Measurements from ENCODE around the gene ALG3. TPM values are rescaled to one million over a fixed set of nuclear protein-coding genes. Genes with fewer than 3 reads are reported as not detected.

Gene ALG3
- total and polyA plus RNA-seq, 9 of the 15 experiments (the other 6 are each of a cell fraction or from before 2014, with no cell fraction given) = 37.5 to 107 (median 80.1) TPM

- Histone ChIP-seq H3K9me1 (ENCODE audit: control insufficient read depth, insufficient read depth, low read length) (no peaks in the 10 kb centered on the region), H3K4me2 (ENCODE audit: insufficient read depth, low read length) (no peak overlapping the region), H3K4me1 (replicated peaks in 1 of 2; ENCODE audit: control insufficient read depth in 2 of 2, insufficient read depth in 2 of 2, low read length in 2 of 2) (peaks cover 0 to 19% of the 10 kb centered on the region in 2 experiments; a peak in 3 of 5 replicates), H3K27me3 (ENCODE audit: control insufficient read depth in 2 of 2, insufficient read depth in 2 of 2, low read length in 2 of 2) (peaks cover 0 to 12% of the 10 kb centered on the region in 2 experiments; a peak in 1 of 5 replicates), H3K27ac (ENCODE audit: extremely low read depth, low read depth, low read length) (no peak overlapping the region), H2AFZ (ENCODE audit: low read depth, low read length) (no peak overlapping the region), H4K20me1 (replicated peaks; ENCODE audit: control insufficient read depth, insufficient read depth, low read length) (peaks cover 27% of the 10 kb centered on the region), H3K9ac (ENCODE audit: insufficient read depth in 1 of 2, low read depth in 2 of 2, low read length in 2 of 2) (peak overlapping the region in 1 of 2 experiments; percentile 61; a peak in 1 of 4 replicates), H3K4me3 (no peak overlapping the region), H3K36me3 (ENCODE audit: control insufficient read depth, insufficient read depth, low read length) (peaks cover 44% of the 10 kb centered on the region), H3K79me2 (ENCODE audit: control insufficient read depth, insufficient read depth, low read length) (no peaks in the 10 kb centered on the region), H3K9me3 (replicated peaks; ENCODE audit: control insufficient read depth, insufficient read depth, low read depth, low read length) (no peaks in the 10 kb centered on the region)
- in situ Hi-C loops (cut with MboI) (loop anchor here (10.0 kb wide), 1 partner anchor 227 kb away; the partner anchor contains the start of gene ABCC5), intact Hi-C loops (cut with micrococcal nuclease) (loop anchor here (5.0 to 10.0 kb wide), 2 partner anchors 94 to 197 kb away; no protein-coding TSS in a partner anchor)
- POLR2A ChIA-PET = interaction anchor here (0.6 to 0.9 kb wide), 4 partner anchors 74 to 1308 kb away, joined by 3 to 4 read pairs (median 3); no protein-coding TSS in a partner anchor
- ATAC-seq (peak; percentile 97), FAIRE-seq (peak; percentile 86), DNase-seq (ENCODE audit: extremely low read depth in 1 of 4, low spot score in 3 of 4) (peak; percentile 65 to 82 (median 74))
- CTCF ChIA-PET (ENCODE audit: low intra/inter-chr PET ratio) = interaction anchor here (2.2 kb wide), 1 partner anchor 346 kb away, joined by 17 read pairs; no protein-coding TSS in a partner anchor
- 21% methylated on average over 23 of the region's 46 CpGs for WGBS (ENCODE audit: insufficient coverage, low coverage, missing lambda C conversion rate)
- BruUV-seq (replicated peaks) = no TSS peak
- no peak for TF ChIP-seq ZNF551 (CRISPR knock-in tag; IDR thresholded peaks at IDR 0.05)
- no peak for TF ChIP-seq TCF7 (IDR thresholded peaks at IDR 0.05; ENCODE audit: borderline replicate concordance)
- no peak for TF ChIP-seq ELF4 (CRISPR knock-in tag; IDR thresholded peaks at IDR 0.05)
- no peak for TF ChIP-seq GABPA (tag; conservative IDR thresholded peaks at IDR 0.05; ENCODE audit: low read depth)
- no peak for TF ChIP-seq CBFB (CRISPR knock-in tag; IDR thresholded peaks at IDR 0.05)
- no peak for TF ChIP-seq MYBL2 (IDR thresholded peaks at IDR 0.05; ENCODE audit: low read depth)
- no peak for TF ChIP-seq MYBL2 (CRISPR knock-in tag; IDR thresholded peaks at IDR 0.05; ENCODE audit: borderline replicate concordance)
- no peak for TF ChIP-seq THRAP3 (IDR thresholded peaks at IDR 0.05; ENCODE audit: borderline replicate concordance)
- TF ChIP-seq POLR2G (IDR thresholded peaks at IDR 0.05; ENCODE audit: low read depth, low read length) = peak; percentile 77
- TF ChIP-seq SAFB2 (IDR thresholded peaks at IDR 0.05; ENCODE audit: borderline replicate concordance, low read depth, low read length, severe bottlenecking) = no peak
- TF ChIP-seq CREB5 (CRISPR knock-in tag; IDR thresholded peaks at IDR 0.05) = no peak
- peak; percentile 45 to 66 for TF ChIP-seq NRF1 (conservative IDR thresholded peaks at IDR 0.05 in 1 of 2, IDR thresholded peaks at IDR 0.05 in 1 of 2)
- no peak for TF ChIP-seq CAMTA2 (CRISPR knock-in tag; conservative IDR thresholded peaks at IDR 0.05)
- TF ChIP-seq SFPQ (IDR thresholded peaks at IDR 0.05; ENCODE audit: low read depth, low read length) = no peak
- TF ChIP-seq DNMT1 (IDR thresholded peaks at IDR 0.05) = no peak
- TF ChIP-seq PKNOX1 (IDR thresholded peaks at IDR 0.05) = peak; percentile 22; the same call in 1 of the 2 replicates
- TF ChIP-seq RB1 (IDR thresholded peaks at IDR 0.05; ENCODE audit: low read depth) = peak; percentile 66
Measured at GRCh38 chr3:184241447-184242296, 7.1 kb downstream of the ALG3 start.

All from K562 (cell line).